A673 (cell line): ENCODE data around the gene AMOTL1.

ENCODE experiments used
- EZH2 ChIP-seq: fragments of 200-600 bp; sonication (generic); IDR thresholded peaks from 2 replicates; pipeline ENCODE4 v1.6.1; 2017; ENCODE audit warnings: borderline replicate concordance, low read depth, mild to moderate bottlenecking, mixed read lengths, antibody characterized with exemption, low read length; ENCODE audit not compliant: poor library complexity, severe bottlenecking
- TF ChIP-seq, protein P1 (sequence below): fragments of 300-800, 200-600 bp; sonication (generic); conservative IDR thresholded peaks from 2 replicates; pipeline ENCODE4 v1.5.1; 2017; ENCODE audit warnings: low read depth, mild to moderate bottlenecking, antibody characterized with exemption, low read length, moderate library complexity, mixed read lengths

DNA sequence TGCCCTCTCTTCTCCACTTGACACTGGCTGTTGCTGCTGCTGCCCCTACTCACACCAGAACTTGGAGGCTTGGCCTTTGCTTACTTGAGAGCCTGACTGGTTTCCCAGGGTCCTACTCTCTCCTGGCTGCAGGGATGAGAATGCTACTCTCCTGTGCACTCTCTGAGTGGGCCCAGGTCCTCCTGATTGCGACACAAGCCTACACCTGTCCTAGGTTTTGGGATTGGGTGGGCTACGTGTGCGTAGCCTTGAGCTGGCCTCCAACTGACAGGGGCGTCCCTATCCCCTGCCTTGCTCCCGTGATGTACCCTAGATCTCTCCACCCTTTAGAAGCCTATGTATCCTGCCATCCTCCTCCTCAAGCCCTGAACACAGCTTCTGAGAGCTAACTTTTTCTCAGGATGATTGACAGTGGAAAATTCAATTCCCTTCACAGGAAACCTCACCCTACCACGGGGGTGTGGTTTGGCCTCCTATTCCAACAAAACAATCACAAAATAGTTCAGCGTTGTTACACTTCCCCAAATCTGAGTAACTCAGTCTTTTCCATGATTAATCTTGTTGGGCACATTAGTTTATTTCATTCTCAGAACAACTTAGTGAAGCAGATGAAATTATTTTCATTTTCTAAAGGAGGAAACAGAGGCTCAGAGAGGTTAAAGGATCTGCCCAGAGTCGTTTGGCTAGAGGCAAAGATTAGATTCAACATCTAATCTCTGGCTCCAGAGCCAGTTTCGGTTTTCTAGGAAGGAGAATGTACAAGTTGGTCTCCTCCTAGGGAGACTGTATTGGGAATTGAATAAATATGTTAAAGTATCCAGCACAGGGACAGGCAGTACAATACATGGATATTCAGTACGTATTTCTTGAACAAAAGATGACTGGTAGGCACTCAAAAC, 17.6 kb upstream of the AMOTL1 start:
- TF ChIP-seq, protein P1, sequence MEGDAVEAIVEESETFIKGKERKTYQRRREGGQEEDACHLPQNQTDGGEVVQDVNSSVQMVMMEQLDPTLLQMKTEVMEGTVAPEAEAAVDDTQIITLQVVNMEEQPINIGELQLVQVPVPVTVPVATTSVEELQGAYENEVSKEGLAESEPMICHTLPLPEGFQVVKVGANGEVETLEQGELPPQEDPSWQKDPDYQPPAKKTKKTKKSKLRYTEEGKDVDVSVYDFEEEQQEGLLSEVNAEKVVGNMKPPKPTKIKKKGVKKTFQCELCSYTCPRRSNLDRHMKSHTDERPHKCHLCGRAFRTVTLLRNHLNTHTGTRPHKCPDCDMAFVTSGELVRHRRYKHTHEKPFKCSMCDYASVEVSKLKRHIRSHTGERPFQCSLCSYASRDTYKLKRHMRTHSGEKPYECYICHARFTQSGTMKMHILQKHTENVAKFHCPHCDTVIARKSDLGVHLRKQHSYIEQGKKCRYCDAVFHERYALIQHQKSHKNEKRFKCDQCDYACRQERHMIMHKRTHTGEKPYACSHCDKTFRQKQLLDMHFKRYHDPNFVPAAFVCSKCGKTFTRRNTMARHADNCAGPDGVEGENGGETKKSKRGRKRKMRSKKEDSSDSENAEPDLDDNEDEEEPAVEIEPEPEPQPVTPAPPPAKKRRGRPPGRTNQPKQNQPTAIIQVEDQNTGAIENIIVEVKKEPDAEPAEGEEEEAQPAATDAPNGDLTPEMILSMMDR, result no peak
- no peak for TF ChIP-seq EZH2
